CD14-positive monocyte (primary cell): ENCODE data around the gene GRK5. TPM values are rescaled to one million over a fixed set of nuclear protein-coding genes. Genes with fewer than 3 reads are reported as not detected.

Experiments
- DNase-seq, 3 donors: peaks; one replicate each; pipeline ENCODE4 v3.0.0-alpha.2; 2011 to 2022
- H2AFZ ChIP-seq: 2 replicates; pipeline ENCODE4 v1.6.0; 2012; ENCODE audit warnings: mild to moderate bottlenecking, low read depth, low read length, inconsistent platforms; ENCODE audit not compliant: insufficient read depth, poor library complexity, severe bottlenecking
- H3K27ac ChIP-seq, 2 donors: 1 replicate in 1 of 2; 2 replicates in 1 of 2; pipeline ENCODE4 v1.5.1; 2012 to 2013; ENCODE audit warnings: low read length in 2 of 2, control low read depth in 1 of 2, inconsistent platforms in 1 of 2, low read depth in 1 of 2, mild to moderate bottlenecking in 1 of 2
- H3K27me3 ChIP-seq, 2 donors: one replicate each; pipeline versions ENCODE4 v1.6.0 to v1.6.1; 2011 to 2013; ENCODE audit warnings: low read length in 2 of 2; ENCODE audit not compliant: control insufficient read depth in 2 of 2, insufficient read depth in 2 of 2
- H3K36me3 ChIP-seq, 2 donors: replicated peaks in 1 of 2; 1 replicate in 1 of 2; 2 replicates in 1 of 2; pipeline versions ENCODE4 v1.5.1 to v1.6.1; 2012 to 2013; ENCODE audit warnings: low read length in 2 of 2, control low read depth in 1 of 2, inconsistent platforms in 1 of 2, mild to moderate bottlenecking in 1 of 2; ENCODE audit not compliant: insufficient read depth in 2 of 2, control insufficient read depth in 1 of 2
- H3K4me1 ChIP-seq, 2 donors: 1 replicate in 1 of 2; 2 replicates in 1 of 2; pipeline versions ENCODE4 v1.5.1 to v1.6.1; 2012 to 2013; ENCODE audit warnings: low read length in 2 of 2, control low read depth in 1 of 2, inconsistent platforms in 1 of 2, mild to moderate bottlenecking in 1 of 2, moderate library complexity in 1 of 2; ENCODE audit not compliant: insufficient read depth in 2 of 2, control insufficient read depth in 1 of 2
- H3K4me2 ChIP-seq: replicated peaks from 2 replicates; pipeline ENCODE3; 2012; ENCODE audit warnings: low read length, moderate library complexity, mild to moderate bottlenecking; ENCODE audit not compliant: poor library complexity, severe bottlenecking; ENCODE audit errors: extremely low read depth
- H3K4me3 ChIP-seq, 3 experiments: fragments of 200-600 bp in 1 of 3; sonication (generic) in 1 of 3; replicated peaks in 1 of 3; 1 replicate in 2 of 3; 2 replicates in 1 of 3; pipeline ENCODE4 v1.5.1; 2011 to 2013; ENCODE audit warnings: low read length in 3 of 3, mild to moderate bottlenecking in 3 of 3, control low read depth in 2 of 3, low read depth in 2 of 3, inconsistent platforms in 1 of 3, moderate library complexity in 1 of 3
- H3K79me2 ChIP-seq: 2 replicates; pipeline ENCODE4 v1.6.0; 2012; ENCODE audit warnings: mild to moderate bottlenecking, control low read depth, inconsistent platforms, low read length, moderate library complexity; ENCODE audit not compliant: insufficient read depth
- H3K9ac ChIP-seq: 2 replicates; pipeline ENCODE4 v1.6.0; 2017; ENCODE audit warnings: low read length, mild to moderate bottlenecking; ENCODE audit not compliant: insufficient read depth, poor library complexity, severe bottlenecking
- H3K9me3 ChIP-seq, 2 donors: replicated peaks in 1 of 2; 1 replicate in 1 of 2; 2 replicates in 1 of 2; pipeline versions ENCODE4 v1.5.1 to v1.6.1; 2012 to 2013; ENCODE audit warnings: low read length in 2 of 2, control low read depth in 1 of 2; ENCODE audit not compliant: control insufficient read depth in 1 of 2, insufficient read depth in 1 of 2
- H4K20me1 ChIP-seq: 2 replicates; pipeline ENCODE4 v1.6.0; 2012; ENCODE audit warnings: mild to moderate bottlenecking, low read length, control low read depth, moderate library complexity; ENCODE audit not compliant: insufficient read depth
- H3K27ac Mint-ChIP-seq, 7 donors: one replicate each; pipeline ENCODE4 v1.8.0; 2020; ENCODE audit warnings: mild to moderate bottlenecking in 7 of 7, mixed read lengths in 7 of 7, moderate library complexity in 6 of 7, inconsistent platforms in 2 of 7
- H3K27me3 Mint-ChIP-seq, 3 donors: one replicate each; pipeline ENCODE4 v1.8.0; 2021 to 2022; ENCODE audit warnings: low read depth in 3 of 3, mild to moderate bottlenecking in 3 of 3, mixed read lengths in 3 of 3, moderate library complexity in 3 of 3, inconsistent platforms in 1 of 3
- H3K36me3 Mint-ChIP-seq, 2 donors: one replicate each; pipeline ENCODE4 v1.8.0; 2020; ENCODE audit warnings: mixed read lengths in 2 of 2, inconsistent platforms in 1 of 2, mild to moderate bottlenecking in 1 of 2
- H3K4me1 Mint-ChIP-seq: one replicate; pipeline ENCODE4 v1.8.0; 2020; ENCODE audit warnings: mild to moderate bottlenecking, mixed read lengths
- H3K4me3 Mint-ChIP-seq, 2 donors: one replicate each; pipeline ENCODE4 v1.8.0; 2020; ENCODE audit warnings: mild to moderate bottlenecking in 2 of 2, mixed read lengths in 2 of 2, moderate library complexity in 1 of 2
- H3K9me3 Mint-ChIP-seq, 7 donors: one replicate each; pipeline ENCODE4 v1.8.0; 2020 to 2022; ENCODE audit warnings: mixed read lengths in 7 of 7, mild to moderate bottlenecking in 6 of 7, moderate library complexity in 6 of 7, inconsistent platforms in 2 of 7
- CTCF ChIP-seq: fragments of 200-600 bp; IDR thresholded peaks from one replicate; pipeline ENCODE4 v1.8.0; 2022; ENCODE audit warnings: antibody characterized with exemption, mild to moderate bottlenecking
- WGBS: methylation state at CpG from one replicate; pipeline ENCODE4 v1.1.5; 2013; ENCODE audit warnings: missing lambda C conversion rate; ENCODE audit not compliant: insufficient coverage; 5-methylcytosine and 5-hydroxymethylcytosine counted together
- intact Hi-C, 2 donors: fragments of 100-400 bp; cut with micrococcal nuclease; formaldehyde crosslinking; loops; one replicate each; pipeline versions ENCODE4 v1.15.0 to v1.15.1; 2023
- polyA plus RNA-seq, 3 donors: library from polyadenylated mRNA; depleted of rRNA in 1 of 3; unstranded in 2 of 3; stranded (reverse) in 1 of 3; fragments of 300-500 nt in 2 of 3; fragments of >200 nt in 1 of 3; fragmentation: Illumina TruSeq in 2 of 3; gene quantifications; 1 replicate in 2 of 3; 2 replicates in 1 of 3; pipeline ENCODE4 v1.2.3, GENCODE V29; 2012 to 2021

GRK5 gene
- polyA plus RNA-seq, 3 donors, result 1.2 to 6.5 (median 2.8) TPM

GRCh38 chr10:119428789-119429188 is 221.4 kb downstream of the GRK5 start:
- H3K36me3 Mint-ChIP-seq, result peaks cover 26 to 29% of the 10 kb centered on the region in 2 donors
- no peak for TF ChIP-seq CTCF
- Histone ChIP-seq H3K36me3 (peaks cover 17 to 50% of the 10 kb centered on the region in 2 donors), H3K79me2 (no peaks in the 10 kb centered on the region), H2AFZ (no peak overlapping the region), H3K27ac (no peak overlapping the region), H3K4me2 (no peak overlapping the region), H4K20me1 (no peaks in the 10 kb centered on the region), H3K9ac (no peak overlapping the region), H3K27me3 (no peaks in the 10 kb centered on the region), H3K9me3 (peaks cover 9 to 10% of the 10 kb centered on the region in 2 donors), H3K4me1 (no peaks in the 10 kb centered on the region), H3K4me3 (no peak overlapping the region)
- H3K27ac Mint-ChIP-seq, result no peak overlapping the region
- H3K9me3 Mint-ChIP-seq, result peaks cover 4 to 11% (median 9%) of the 10 kb centered on the region in 7 donors
- WGBS, result 68% methylated on average over 14 of the region's 14 CpGs
- peaks cover 3% of the 10 kb centered on the region for H3K4me1 Mint-ChIP-seq
- no peak overlapping the region for H3K4me3 Mint-ChIP-seq
- intact Hi-C loops, result no loop called here
- H3K27me3 Mint-ChIP-seq, result peaks cover 0 to 1% (median 0%) of the 10 kb centered on the region in 3 donors
- DNase-seq, result no peak

- intact Hi-C loops, result no loop called here
- no peak overlapping the region for H3K4me3 Mint-ChIP-seq
- no peaks in the 10 kb centered on the region for H3K4me1 ChIP-seq
- H3K27me3 Mint-ChIP-seq, result peaks cover 0 to 1% (median 1%) of the 10 kb centered on the region in 3 donors
- no peaks in the 10 kb centered on the region for H3K27me3 ChIP-seq
- no peak overlapping the region for H3K4me2 ChIP-seq
- H3K27ac Mint-ChIP-seq, result no peak overlapping the region
- no peak overlapping the region for H3K4me3 ChIP-seq
- peaks cover 17 to 50% of the 10 kb centered on the region in 2 donors for H3K36me3 ChIP-seq
- 28% methylated on average over 5 of the region's 8 CpGs for WGBS
- no peak for DNase-seq
- peaks cover 3% of the 10 kb centered on the region for H3K4me1 Mint-ChIP-seq
- peaks cover 9 to 20% (median 16%) of the 10 kb centered on the region in 7 donors for H3K9me3 Mint-ChIP-seq
- H4K20me1 ChIP-seq, result no peaks in the 10 kb centered on the region
- peaks cover 32 to 36% of the 10 kb centered on the region in 2 donors for H3K36me3 Mint-ChIP-seq
- peaks cover 15 to 18% of the 10 kb centered on the region in 2 donors for H3K9me3 ChIP-seq
- no peak overlapping the region for H3K9ac ChIP-seq
- TF ChIP-seq CTCF, result no peak
- H3K27ac ChIP-seq, result no peak overlapping the region
- H3K79me2 ChIP-seq, result no peaks in the 10 kb centered on the region
- no peak overlapping the region for H2AFZ ChIP-seq
Observed at GRCh38 chr10:119429771-119430170, 222.4 kb downstream of the GRK5 start.
